T-helper 22 cell (primary cell): Measurements from ENCODE around the gene TMEM120A.

Experiments
- DNase-seq: peaks from one replicate; pipeline ENCODE4 v3.0.0-alpha.2; 2020; ENCODE audit warnings: low read depth

TMEM120A gene

DNA sequence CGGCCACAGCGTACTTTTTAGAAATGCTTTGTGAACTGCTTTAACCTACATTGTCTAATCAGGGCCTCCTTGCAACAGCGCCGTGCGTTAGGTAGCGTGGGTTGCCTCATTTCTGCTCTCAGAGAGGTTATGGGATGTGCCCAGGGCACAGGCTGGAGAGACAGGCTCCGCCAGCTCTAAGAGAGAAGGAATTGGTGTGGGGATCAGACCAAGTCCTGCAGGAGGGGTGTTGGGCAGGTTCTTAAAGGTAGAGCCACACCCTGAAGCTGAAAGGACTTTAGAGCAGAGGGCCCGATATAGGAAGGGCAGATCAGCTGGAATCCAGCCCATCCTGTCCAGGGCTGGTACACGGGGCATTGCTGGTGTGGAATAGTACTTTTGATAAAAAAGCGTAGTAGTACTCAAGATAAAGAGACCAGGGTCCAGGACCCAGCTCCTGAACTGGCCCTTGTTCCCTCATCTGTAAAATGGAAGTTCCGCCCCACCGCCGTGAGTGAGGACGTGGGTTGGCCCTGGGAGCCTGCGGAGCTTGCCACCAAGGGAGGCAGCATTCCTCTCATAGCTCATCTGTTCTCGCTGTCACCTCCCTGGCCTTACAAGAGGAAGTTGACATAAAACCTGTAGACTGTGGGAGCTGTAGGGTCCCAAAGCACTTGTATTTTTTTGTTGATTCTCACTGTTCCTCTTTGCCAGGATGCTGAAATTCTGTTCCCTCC lies 37.2 kb downstream of the TMEM120A start:
- no peak for DNase-seq

DNA sequence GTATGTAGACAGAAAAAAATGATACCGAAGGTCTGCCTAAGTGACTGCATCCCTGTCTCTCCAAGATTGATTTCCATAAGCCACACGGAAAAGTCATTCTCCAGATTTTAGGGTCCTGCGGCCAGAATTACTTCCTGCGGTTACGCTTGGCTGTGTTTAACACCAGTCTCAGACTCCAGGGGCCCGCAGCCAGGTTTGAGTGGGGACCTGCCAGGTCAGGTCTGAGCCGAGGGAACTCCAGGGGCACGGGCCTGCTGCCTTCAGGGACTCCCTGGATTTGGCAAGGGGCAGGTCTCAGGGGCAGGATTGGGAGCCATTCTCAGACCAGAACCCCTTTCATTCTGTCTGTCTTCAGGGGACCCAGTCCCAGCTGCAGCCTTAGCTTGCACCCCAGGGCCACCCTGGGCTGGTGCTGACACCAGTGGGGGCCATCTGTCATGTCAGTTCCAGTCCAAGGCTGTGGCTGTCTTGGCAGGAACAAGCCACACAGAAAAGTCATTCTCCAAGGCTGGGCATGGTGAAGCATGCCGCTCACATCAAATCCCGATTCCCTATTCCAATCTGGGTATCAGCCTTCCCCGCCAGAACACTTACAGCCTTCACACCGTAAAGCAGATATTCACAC lies 39.0 kb downstream of the TMEM120A start:
- DNase-seq: no peak

DNA sequence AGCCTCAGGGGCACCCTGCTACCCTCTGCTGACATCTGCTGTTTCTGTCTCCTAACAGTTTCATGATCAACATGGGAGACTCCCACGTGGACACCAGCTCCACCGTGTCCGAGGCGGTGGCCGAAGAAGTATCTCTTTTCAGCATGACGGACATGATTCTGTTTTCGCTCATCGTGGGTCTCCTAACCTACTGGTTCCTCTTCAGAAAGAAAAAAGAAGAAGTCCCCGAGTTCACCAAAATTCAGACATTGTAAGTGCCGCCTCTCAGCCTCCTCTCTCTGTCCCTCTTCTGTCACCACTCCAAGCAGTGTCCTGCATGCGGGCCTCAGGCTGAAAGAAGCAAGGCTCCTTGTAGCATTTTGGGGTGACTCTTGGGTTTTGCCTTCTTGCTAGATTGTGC lies 40.5 kb downstream of the TMEM120A start:
- no peak for DNase-seq

DNA sequence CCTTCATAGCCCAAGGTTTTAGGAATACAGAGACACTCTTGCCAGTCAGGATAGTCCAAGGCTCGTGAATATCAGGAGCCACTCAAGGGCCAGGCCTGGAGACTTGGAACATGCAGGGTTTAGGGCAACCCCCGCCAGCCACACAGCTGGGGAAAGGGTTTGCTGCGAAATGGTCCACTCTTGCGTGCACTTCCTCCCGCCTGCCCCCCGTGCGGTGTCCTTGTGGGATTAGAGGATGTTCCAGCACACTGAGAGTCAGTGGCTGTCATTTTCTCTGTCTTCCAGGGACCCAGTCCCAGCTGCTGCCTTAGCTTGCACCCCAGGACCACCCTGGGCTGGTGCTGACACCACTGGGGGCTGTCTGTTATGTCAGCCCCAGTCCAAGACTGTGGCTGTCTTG lies 41.0 kb downstream of the TMEM120A start:
- DNase-seq: no peak

DNA sequence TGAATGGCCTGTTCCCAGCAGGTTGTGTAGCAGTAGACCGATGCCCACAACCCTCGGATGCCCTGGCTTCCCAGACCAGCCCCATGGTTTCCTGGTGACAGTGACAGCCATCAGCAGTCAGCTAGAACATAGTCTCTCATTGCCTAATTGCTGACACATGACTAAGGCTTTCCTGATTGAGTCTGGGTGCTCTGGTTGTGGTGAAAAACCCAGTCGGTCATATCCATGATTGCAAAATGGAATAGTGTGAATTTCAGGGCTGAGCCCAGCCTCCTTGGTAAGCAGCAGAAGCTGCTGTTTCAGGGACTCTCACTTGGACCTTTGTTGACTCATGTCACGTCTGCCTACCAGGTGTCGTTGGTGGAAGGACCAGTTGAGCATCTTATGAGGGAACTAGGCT lies 42.9 kb downstream of the TMEM120A start:
- DNase-seq: no peak

DNA sequence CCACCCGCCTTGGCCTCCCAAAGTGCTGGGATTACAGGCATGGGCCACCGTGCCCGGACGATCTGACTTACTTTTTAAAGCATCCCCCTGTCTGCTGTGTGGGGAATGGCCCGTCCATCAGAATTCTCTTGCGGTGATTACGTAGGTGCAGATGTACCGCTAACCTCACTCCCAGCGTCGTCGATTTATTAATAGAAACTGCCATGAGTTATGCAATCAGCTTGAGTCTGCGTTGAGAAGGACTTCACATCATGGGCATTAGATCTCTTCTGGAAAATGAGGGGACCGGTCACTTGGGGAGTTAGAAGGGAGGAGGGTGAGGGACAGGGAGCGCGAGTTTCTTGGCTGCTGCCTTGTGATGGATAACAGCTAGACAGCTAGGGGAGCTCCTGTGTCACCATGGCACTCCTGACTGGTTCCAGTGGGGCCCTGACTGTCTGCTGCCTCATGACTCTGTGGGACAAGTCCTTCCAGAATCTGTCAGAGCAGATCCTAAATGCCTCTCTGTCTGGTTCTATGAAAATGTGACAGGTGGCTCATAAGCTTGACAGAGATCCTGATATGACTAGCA lies 44.2 kb downstream of the TMEM120A start:
- no peak for DNase-seq

DNA sequence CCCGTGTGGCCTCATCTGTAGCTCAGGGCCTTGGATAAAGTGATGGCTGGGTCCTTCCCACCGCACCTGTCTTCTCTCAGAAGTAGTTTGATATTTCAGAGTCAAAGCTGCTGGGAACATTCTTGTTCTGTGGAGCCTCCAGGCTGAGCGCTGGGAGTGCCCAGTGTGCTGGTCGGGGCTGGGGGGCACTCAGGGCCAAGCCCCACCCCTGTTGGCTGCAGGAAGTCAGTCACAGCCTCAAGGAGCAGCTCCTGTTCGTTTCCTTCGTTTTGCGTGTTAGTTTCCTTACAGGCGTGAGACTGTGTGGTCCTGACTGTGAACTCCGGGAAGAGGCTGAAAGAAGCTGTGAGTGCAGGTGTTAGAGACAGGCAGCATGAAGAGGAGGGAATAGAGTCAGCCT lies 46.2 kb downstream of the TMEM120A start:
- no peak for DNase-seq

DNA sequence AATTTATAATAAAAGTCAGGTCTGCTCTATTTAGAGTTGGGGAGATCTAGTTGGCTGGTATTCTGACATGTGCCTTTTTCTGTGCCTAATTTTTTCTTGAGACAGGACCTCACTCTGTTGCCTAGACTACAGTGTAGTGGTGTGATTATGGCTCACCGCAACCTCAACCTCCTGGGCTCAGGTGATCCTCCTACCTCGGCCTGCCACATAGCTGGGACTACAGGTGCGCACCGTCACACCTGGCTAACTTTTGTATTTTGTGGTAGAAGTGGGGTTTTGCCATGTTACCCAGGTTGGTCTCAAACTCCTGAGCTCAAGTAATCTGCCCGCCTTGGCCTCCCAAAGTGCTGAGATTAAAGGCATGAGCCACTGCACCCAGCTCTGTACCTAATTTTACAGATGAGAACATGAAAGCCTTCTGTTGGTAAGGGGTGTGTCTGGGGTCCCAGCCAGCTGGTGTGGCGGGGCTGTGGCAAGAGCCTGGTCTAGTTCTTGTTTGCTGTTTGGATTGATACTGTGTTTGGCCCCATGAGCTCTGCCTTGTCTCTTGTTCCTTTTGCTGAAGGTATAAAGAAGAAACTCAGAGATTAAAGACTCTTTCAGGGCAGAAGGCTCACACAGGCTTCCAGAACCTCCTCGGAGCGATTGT lies 48.1 kb downstream of the TMEM120A start:
- DNase-seq: no peak

DNA sequence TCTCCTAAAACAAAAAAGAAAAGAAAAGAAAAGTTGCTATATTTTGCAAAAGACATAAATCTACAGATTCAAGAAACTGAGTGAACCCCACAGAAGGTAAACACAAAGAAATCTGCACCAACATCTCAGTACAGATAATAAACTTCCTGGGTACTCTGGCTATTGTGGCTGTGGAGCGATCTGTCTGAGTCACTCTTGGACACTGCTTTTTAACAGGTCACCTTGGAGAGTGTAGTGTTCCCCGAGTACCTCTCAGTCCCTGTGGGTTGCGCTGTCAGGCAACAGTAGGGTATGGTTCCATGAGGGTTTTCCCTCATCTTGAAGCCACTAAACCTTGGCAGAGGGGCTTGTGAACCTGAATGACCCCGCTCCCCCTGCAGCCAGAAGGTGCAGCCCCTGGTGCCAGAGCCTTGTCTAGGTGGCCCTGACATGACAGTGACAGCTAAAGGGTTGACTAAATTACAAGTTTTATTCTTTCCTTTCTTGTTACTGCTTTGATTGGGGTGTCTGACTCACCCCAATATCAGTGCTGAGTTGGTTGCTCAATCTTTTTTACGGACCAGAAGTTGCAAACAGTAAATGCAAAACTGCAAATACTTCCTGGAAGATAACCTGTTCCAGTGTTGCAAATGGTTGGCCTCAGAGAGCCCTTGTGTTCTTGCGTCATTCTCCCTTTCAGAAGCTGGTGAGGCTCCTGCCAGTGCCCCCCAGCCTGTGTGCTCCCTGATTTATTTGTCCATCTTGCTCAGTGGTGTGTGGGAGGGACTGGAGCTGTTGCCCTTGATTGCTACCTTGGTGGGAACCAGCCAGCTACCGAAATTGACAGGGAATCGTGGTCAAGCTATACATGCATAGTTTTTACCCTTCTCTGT lies 48.9 kb downstream of the TMEM120A start:
- no peak for DNase-seq

DNA sequence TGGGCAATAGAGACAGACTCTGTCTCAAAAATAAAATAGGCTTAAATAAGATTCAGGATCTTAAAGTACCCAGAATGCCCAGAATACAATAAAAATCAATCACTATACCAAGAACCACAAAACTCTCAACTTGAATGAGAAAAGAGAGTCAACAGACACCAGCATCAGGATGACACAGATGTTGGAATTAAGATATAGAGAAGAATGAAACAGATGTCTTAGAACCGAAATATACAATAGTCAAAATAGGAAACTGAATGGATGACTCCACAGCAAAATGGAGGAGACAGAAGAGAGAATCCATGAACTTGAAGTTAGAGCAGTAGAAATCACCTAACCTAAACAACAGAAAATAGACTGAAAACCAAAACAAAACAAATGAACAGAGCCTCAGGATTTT lies 49.9 kb downstream of the TMEM120A start:
- no peak for DNase-seq

DNA sequence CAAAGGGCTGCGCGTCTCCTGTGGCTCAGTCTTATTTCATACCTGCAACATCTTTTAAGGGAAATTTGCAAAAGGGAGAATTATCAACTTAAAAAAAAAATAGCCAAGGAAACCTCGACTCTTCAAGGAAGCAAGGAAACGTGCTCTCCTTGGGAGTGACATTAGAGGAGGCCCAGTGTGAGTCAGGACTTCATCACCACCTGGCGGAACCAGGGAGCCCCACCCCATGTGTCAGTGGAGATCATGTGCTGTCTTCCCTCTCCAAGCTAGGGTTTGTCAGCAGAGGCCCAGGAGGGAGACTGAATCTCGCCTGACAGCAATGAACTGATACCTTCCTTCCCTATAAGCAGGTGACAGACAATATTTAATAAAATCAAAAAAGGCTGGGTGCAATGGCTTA lies 50.5 kb downstream of the TMEM120A start:
- DNase-seq: no peak

DNA sequence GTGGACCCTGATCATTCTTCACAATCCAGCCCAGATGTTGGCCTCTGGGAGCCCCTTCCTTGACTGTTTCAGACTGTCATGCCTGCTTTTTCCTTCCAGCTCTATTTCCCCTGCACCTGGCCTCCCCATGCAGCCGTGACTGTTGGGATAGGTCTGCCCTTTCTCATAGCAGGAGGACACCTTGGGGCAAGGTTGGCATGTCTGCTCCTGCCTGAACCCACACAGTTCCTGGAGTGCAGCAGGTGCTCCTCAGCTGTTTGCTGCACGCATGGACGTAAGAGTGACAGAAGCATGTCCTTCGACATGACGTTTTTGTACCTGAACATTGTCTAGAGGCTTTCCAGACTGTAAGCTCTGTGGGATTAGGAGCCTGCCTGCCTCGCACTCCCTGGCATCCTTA lies 55.5 kb downstream of the TMEM120A start:
- DNase-seq: no peak

DNA sequence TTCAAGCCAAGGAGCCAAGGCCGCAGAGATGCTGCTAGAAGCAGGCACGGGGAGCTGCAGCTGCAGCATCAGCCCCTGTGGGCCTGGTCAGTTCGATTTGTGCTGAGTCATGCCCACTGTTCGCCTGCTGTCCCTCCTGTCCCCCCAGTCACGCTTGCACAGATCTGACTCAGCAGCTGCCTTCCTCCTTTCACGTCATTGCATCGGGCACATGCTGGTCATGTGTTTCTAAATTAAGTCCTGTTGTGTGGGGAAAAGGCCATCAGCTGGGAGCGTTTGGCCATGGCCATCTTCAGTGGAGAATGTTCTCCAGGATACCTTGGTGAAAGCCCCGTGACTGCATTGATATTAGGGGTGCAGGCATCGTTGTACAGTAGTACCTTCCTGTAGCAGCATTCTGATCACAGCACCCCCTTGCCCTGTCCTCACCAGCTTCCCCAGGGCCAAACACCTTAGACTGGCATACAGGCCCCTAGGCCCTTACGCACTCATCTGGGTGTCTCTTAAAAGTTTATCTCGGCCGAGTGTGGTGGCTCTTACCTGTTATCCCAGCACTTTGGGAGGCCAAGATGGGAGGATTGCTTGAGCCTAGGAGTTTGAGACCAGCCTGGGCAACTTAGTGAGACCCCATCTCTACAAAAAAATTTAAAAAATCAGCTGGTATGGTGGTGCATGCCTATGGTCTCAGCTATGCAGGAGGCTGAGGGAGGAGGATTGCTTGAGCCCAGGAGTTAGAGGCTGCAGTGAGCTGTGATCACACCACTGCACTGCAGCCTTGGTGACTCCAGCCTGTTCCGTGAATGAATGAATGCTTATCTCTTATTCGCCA lies 56.2 kb downstream of the TMEM120A start:
- DNase-seq: no peak
